ENCODE data around the gene FEM1C. TPM values are rescaled to one million over a fixed set of nuclear protein-coding genes. Genes with fewer than 3 reads are reported as not detected.
A peak's percentile ranks its signal among the peaks of the same experiment; 100 is the strongest.

FEM1C gene
- total RNA-seq, 1 donor from 2014 or later, result 11.8 TPM

DNA sequence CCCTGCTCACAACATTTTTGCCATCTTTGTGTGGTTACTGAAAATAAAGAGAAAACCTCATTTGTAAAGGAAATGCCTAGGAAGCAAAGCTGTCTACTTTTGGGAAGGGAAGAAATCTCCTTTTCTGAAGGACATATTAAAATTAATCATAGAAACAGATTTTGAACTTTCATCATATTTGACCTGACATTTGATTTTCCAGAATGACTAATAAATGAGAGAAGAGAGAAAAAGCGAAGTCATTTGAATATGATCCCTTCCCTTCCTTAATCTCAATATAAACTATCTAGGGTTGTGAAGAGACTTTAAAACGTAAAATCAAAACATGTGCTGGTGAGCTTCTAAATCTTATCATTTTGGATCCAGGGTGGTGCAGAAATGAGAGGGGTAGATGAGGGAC, 66.3 kb downstream of the FEM1C start:
- Histone ChIP-seq H3K36me3 (ENCODE audit: control insufficient read depth, insufficient read depth, low read length) (no peaks in the 10 kb centered on the region), H3K27me3 (ENCODE audit: control insufficient read depth, insufficient read depth, low read length) (peaks cover 2% of the 10 kb centered on the region), H3K4me3 (ENCODE audit: low read depth, low read length) (no peak overlapping the region)
- no peak for FAIRE-seq
- DNase-seq (ENCODE audit: low read depth), result no peak
- TF ChIP-seq, protein P1, sequence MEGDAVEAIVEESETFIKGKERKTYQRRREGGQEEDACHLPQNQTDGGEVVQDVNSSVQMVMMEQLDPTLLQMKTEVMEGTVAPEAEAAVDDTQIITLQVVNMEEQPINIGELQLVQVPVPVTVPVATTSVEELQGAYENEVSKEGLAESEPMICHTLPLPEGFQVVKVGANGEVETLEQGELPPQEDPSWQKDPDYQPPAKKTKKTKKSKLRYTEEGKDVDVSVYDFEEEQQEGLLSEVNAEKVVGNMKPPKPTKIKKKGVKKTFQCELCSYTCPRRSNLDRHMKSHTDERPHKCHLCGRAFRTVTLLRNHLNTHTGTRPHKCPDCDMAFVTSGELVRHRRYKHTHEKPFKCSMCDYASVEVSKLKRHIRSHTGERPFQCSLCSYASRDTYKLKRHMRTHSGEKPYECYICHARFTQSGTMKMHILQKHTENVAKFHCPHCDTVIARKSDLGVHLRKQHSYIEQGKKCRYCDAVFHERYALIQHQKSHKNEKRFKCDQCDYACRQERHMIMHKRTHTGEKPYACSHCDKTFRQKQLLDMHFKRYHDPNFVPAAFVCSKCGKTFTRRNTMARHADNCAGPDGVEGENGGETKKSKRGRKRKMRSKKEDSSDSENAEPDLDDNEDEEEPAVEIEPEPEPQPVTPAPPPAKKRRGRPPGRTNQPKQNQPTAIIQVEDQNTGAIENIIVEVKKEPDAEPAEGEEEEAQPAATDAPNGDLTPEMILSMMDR (IDR thresholded peaks at IDR 0.05; ENCODE audit: insufficient read depth, low read length, severe bottlenecking), result no peak

DNA sequence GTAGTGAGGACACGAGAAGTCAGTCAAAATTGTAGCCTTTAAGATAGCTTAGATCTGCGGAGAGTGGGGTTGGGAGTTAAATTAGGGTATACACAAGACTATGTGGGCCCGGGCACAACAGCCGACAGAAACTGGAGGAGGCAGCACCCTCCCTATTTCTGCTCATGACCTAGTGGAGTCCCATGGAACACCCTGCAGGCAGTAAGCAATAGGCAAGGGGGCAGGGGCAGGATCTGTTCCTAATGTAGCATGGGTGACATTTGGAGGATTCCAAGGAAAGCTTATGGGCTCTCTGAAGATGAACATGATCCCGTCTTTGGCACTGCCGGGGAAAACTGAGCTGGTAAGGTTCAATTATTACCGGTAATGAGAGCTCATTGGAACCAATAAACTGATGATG, 67.0 kb downstream of the FEM1C start:
- peaks cover 2% of the 10 kb centered on the region for H3K27me3 ChIP-seq (ENCODE audit: control insufficient read depth, insufficient read depth, low read length)
- H3K4me3 ChIP-seq (ENCODE audit: low read depth, low read length), result no peak overlapping the region
- DNase-seq (ENCODE audit: low read depth) (no peak), FAIRE-seq (peak; percentile 28)
- no peaks in the 10 kb centered on the region for H3K36me3 ChIP-seq (ENCODE audit: control insufficient read depth, insufficient read depth, low read length)
- TF ChIP-seq, protein P1 (IDR thresholded peaks at IDR 0.05; ENCODE audit: insufficient read depth, low read length, severe bottlenecking), result no peak

DNA sequence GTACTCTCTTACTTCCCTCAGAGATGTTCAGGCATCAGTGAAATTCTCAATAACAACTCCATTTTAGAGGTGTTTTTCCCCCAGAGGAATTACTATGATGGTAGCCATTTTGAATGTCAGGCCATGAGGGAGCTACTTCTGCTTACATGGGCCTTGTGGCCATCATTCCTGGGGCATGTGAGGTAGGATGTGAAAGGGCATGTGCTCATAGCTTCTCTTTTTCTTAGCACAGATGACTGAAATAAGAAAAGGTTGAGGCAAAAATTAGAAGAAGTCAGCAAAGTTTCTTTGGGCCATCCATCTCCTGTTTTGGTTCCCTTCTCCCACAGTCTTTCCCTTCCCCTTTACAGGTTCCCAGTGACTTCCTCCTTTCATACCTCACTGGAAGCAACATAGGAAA, 68.8 kb downstream of the FEM1C start:
- DNase-seq (ENCODE audit: low read depth), result no peak
- TF ChIP-seq, protein P1 (IDR thresholded peaks at IDR 0.05; ENCODE audit: insufficient read depth, low read length, severe bottlenecking), result no peak
- Histone ChIP-seq H3K36me3 (ENCODE audit: control insufficient read depth, insufficient read depth, low read length) (no peaks in the 10 kb centered on the region), H3K27me3 (ENCODE audit: control insufficient read depth, insufficient read depth, low read length) (peaks cover 2% of the 10 kb centered on the region), H3K4me3 (ENCODE audit: low read depth, low read length) (no peak overlapping the region)
- FAIRE-seq, result no peak

DNA sequence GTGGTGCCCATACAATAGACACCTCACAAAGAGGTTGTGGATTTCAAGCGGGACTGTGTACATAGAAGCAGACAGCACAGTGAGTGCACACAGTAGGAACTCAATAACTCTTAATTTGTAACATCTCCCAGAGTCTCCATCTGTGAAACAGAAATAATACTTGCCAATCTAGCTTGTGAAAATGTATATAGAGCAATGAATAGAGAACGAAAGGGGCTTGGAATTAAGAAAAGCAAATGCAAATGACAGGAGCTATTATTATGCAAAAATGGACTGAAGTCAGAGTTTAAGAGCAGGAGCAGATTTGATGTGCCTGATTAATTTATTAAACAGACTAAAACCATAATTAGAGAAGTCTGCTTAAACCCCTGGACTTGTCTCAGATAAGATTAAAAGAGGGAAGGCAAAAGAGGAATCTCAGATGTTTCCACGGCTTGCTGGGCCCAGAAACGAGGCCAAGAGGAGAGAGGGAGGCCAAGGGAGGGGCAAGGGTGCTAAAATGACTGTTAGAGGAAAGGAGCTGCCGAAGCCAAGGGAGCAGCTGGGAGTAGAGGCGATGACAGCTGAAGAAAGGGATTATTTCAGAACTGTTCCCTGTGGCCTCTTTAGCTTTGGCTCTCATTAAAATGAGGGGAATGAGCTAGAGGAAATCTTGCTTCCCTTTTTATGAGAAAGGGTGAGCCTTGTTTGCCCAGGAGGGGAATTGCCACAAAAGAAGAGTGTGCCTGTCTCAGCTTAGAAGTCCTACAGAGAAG, 72.1 kb downstream of the FEM1C start:
- no peaks in the 10 kb centered on the region for H3K36me3 ChIP-seq (ENCODE audit: control insufficient read depth, insufficient read depth, low read length)
- FAIRE-seq (no peak), DNase-seq (ENCODE audit: low read depth) (no peak)
- no peaks in the 10 kb centered on the region for H3K27me3 ChIP-seq (ENCODE audit: control insufficient read depth, insufficient read depth, low read length)
- TF ChIP-seq, protein P1 (IDR thresholded peaks at IDR 0.05; ENCODE audit: insufficient read depth, low read length, severe bottlenecking), result no peak
- no peak overlapping the region for H3K4me3 ChIP-seq (ENCODE audit: low read depth, low read length)

DNA sequence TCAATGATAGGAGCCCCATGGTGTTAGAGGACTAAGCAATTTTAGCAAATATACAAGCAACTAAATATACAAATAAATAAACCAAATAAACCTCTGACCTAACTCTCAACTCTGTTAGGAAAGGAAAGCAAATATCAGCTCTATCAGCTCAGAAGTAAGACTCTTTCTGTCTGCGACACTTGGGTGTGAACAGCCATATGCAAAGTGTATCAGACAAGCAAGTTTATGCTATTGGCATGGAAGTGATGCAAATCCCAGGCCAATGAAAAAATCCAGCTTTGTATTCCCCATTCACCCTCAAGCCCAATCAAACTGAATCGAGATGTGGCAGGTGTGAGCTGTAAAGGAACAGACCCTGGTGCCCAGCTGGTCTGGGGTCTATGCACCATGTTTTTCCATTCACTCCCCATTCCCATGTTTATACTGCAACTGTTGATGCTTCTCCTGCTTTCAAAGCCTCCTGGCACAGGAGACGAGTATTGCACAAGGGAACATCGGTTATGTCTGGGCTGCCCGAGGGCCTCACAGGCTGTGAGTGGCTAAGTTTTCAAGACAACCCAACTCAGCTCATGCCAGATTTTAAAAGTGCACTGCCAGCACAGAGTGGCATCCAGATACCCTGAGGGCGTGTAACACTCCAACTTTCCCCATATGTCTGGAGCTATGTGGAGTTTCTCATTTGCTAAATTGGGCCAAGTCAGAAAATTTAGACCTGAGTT, 73.1 kb downstream of the FEM1C start:
- TF ChIP-seq, protein P1 (IDR thresholded peaks at IDR 0.05; ENCODE audit: insufficient read depth, low read length, severe bottlenecking), result no peak
- DNase-seq (ENCODE audit: low read depth), result no peak
- H3K36me3 ChIP-seq (ENCODE audit: control insufficient read depth, insufficient read depth, low read length), result no peaks in the 10 kb centered on the region
- H3K4me3 ChIP-seq (ENCODE audit: low read depth, low read length), result no peak overlapping the region
- no peaks in the 10 kb centered on the region for H3K27me3 ChIP-seq (ENCODE audit: control insufficient read depth, insufficient read depth, low read length)
- no peak for FAIRE-seq

All from bronchial epithelial cell (primary cell).